GM23248 (cell line): ENCODE measurements around the gene MME.

Source experiments
- EZH2 ChIP-seq: fragments of 200-600 bp; sonication (generic); IDR thresholded peaks from 2 replicates; pipeline ENCODE4 v1.6.1; 2018; ENCODE audit warnings: antibody characterized with exemption, mild to moderate bottlenecking; ENCODE audit not compliant: insufficient read depth, poor library complexity, severe bottlenecking
- EZH2phosphoT487 ChIP-seq: fragments of 200-600 bp; sonication (generic); IDR thresholded peaks from 2 replicates; pipeline ENCODE4 v1.6.1; 2018; ENCODE audit warnings: antibody characterized with exemption, moderate library complexity, mild to moderate bottlenecking, low read depth; ENCODE audit not compliant: insufficient read depth

- TF ChIP-seq EZH2phosphoT487: no peak
- TF ChIP-seq EZH2: no peak
Observed at GRCh38 chr3:155210736-155211135, 130.6 kb downstream of the MME start.
